SK-N-MC (cell line): ENCODE data around the gene SPIN1.

Experiments used
- EZH2 ChIP-seq: fragments of 200-600 bp; sonication (generic); IDR thresholded peaks from one replicate; pipeline ENCODE4 v1.6.1; 2017; ENCODE audit warnings: antibody characterized with exemption
- POLR2AphosphoS5 ChIP-seq: IDR thresholded peaks from 2 replicates; pipeline ENCODE4 v1.6.1; 2012; ENCODE audit warnings: mild to moderate bottlenecking, low read depth, low read length, borderline replicate concordance

- TF ChIP-seq EZH2 (no peak), POLR2AphosphoS5 (no peak)
Observed at GRCh38 chr9:88522360-88522759, 134.1 kb downstream of the SPIN1 start.
